ENCODE data around the gene ROBO1.

DNA sequence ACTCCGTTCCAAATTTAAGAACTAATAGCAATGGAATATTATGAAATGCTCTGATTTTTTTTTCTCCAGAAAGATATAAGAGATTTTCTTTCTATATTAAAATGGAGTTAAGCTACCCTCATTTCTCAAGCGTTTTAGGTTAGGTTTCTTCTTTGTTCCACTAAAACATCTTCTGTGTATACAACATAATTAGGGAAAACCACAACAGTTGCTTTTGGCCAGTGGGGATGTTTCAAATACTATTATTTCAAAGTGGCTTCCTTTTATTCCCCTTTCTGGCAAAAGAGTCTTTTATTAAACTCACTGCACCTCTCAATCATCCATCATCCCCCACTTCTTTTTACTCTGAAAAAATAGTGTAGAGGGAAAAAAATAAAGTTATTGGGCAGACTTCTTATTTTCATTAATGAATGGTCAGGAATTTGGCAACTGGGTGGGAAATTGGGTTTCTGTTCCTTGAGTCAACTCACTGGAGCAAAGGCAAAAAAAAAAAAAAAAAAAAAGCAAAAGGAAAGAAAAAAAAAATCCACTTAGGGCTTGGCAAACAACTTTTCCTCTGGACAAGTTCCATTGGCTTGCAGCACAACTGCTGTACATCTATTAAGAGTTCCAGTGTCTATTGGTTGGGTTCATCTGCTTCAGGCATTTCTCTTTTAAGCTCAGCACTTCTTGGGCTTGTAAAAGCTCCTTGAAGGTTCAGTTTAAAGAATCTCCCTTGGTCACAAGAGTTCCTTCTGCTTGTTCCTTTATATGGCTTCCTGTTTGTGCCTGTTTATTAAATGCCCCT lies 963.4 kb downstream of the ROBO1 start:
- TF ChIP-seq, protein P1, sequence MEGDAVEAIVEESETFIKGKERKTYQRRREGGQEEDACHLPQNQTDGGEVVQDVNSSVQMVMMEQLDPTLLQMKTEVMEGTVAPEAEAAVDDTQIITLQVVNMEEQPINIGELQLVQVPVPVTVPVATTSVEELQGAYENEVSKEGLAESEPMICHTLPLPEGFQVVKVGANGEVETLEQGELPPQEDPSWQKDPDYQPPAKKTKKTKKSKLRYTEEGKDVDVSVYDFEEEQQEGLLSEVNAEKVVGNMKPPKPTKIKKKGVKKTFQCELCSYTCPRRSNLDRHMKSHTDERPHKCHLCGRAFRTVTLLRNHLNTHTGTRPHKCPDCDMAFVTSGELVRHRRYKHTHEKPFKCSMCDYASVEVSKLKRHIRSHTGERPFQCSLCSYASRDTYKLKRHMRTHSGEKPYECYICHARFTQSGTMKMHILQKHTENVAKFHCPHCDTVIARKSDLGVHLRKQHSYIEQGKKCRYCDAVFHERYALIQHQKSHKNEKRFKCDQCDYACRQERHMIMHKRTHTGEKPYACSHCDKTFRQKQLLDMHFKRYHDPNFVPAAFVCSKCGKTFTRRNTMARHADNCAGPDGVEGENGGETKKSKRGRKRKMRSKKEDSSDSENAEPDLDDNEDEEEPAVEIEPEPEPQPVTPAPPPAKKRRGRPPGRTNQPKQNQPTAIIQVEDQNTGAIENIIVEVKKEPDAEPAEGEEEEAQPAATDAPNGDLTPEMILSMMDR (IDR thresholded peaks at IDR 0.05; ENCODE audit: insufficient read depth, low read length, poor library complexity, severe bottlenecking), result no peak
- no peak for TF ChIP-seq EZH2phosphoT487 (conservative IDR thresholded peaks at IDR 0.05; ENCODE audit: low read length)
